Fibroblast of lung (primary cell): ENCODE data around the gene RPL7A. TPM values are rescaled to one million over a fixed set of nuclear protein-coding genes. Genes with fewer than 3 reads are reported as not detected.

Experiments used
- DNase-seq, 2 donors: peaks; one replicate each; pipeline versions ENCODE4 v3.0.0 to v3.0.0-alpha.2; 2010; ENCODE audit warnings: low read depth in 2 of 2
- H2AFZ ChIP-seq: 2 replicates; pipeline ENCODE4 v1.5.1; 2012; ENCODE audit warnings: low read length, control low read depth, inconsistent platforms
- H3K27ac ChIP-seq: 2 replicates; pipeline ENCODE4 v1.5.1; 2011; ENCODE audit warnings: low read length, control low read depth; ENCODE audit not compliant: insufficient read depth
- H3K27me3 ChIP-seq: 2 replicates; pipeline ENCODE4 v1.5.1; 2011; ENCODE audit warnings: mild to moderate bottlenecking, low read length; ENCODE audit not compliant: control insufficient read depth, insufficient read depth
- H3K36me3 ChIP-seq: 2 replicates; pipeline ENCODE4 v1.5.1; 2011; ENCODE audit warnings: low read length; ENCODE audit not compliant: control insufficient read depth, insufficient read depth
- H3K4me1 ChIP-seq: 2 replicates; pipeline ENCODE4 v1.5.1; 2011; ENCODE audit warnings: low read length; ENCODE audit not compliant: control insufficient read depth, insufficient read depth; ENCODE audit errors: extremely low read depth
- H3K4me2 ChIP-seq: 2 replicates; pipeline ENCODE4 v1.5.1; 2011; ENCODE audit warnings: low read length, control low read depth; ENCODE audit not compliant: insufficient read depth; ENCODE audit errors: extremely low read depth
- H3K4me3 ChIP-seq, 4 experiments: fragments of 200-600 bp in 1 of 4; sonication (generic) in 1 of 4; replicated peaks in 1 of 4; 2 replicates each; pipeline ENCODE4 v1.5.1; 2011 to 2016; ENCODE audit warnings: low read length in 4 of 4, low read depth in 3 of 4, mild to moderate bottlenecking in 3 of 4, control low read depth in 2 of 4, inconsistent platforms in 1 of 4, mixed read lengths in 1 of 4; ENCODE audit not compliant: insufficient read depth in 1 of 4; ENCODE audit errors: control extremely low read depth in 1 of 4
- H3K79me2 ChIP-seq: 2 replicates; pipeline ENCODE4 v1.5.1; 2012; ENCODE audit warnings: mild to moderate bottlenecking, low read length, inconsistent platforms; ENCODE audit not compliant: control insufficient read depth, insufficient read depth
- H3K9ac ChIP-seq: 2 replicates; pipeline ENCODE4 v1.5.1; 2011; ENCODE audit warnings: mild to moderate bottlenecking, low read length, control low read depth; ENCODE audit not compliant: insufficient read depth
- H3K9me3 ChIP-seq: 2 replicates; pipeline ENCODE4 v1.5.1; 2012; ENCODE audit warnings: low read depth, low read length; ENCODE audit not compliant: control insufficient read depth, insufficient read depth
- H4K20me1 ChIP-seq: 2 replicates; pipeline ENCODE4 v1.5.1; 2011; ENCODE audit warnings: low read length; ENCODE audit not compliant: control insufficient read depth, insufficient read depth; ENCODE audit errors: extremely low read depth
- CTCF ChIP-seq, 2 donors: IDR thresholded peaks in 1 of 2; conservative IDR thresholded peaks in 1 of 2; 1 replicate in 1 of 2; 2 replicates in 1 of 2; pipeline ENCODE4 v1.5.1; 2011 to 2012; ENCODE audit warnings: low read length in 2 of 2, control low read depth in 1 of 2, inconsistent platforms in 1 of 2, low read depth in 1 of 2, mild to moderate bottlenecking in 1 of 2
- EZH2 ChIP-seq: IDR thresholded peaks from 2 replicates; pipeline ENCODE4 v1.5.1; 2012; ENCODE audit warnings: low read length, control low read depth, mild to moderate bottlenecking; ENCODE audit errors: missing control alignments
- polyA plus RNA-seq, 2 donors: library from polyadenylated mRNA; depleted of rRNA in 1 of 2; stranded (reverse) in 1 of 2; unstranded in 1 of 2; fragments of >200 nt; gene quantifications; 2 replicates each; pipeline ENCODE4 v1.2.1, GENCODE V29; 2011 to 2012; ENCODE audit warnings: missing spikeins in 1 of 2
- total RNA-seq: library from RNA; depleted of rRNA; stranded (reverse); fragments of >200 nt; gene quantifications from 2 replicates; pipeline ENCODE4 v1.2.1, GENCODE V29; 2014

Gene RPL7A
- total and polyA plus RNA-seq, 2 donors (not counting 1 experiment from before 2014, with no cell fraction given) = 1,820 to 2,991 TPM

GRCh38 chr9:133339641-133340040 lies 8.4 kb upstream of the RPL7A start:
- H2AFZ ChIP-seq = no peak overlapping the region
- H3K79me2 ChIP-seq = peaks cover 11% of the 10 kb centered on the region
- no peaks in the 10 kb centered on the region for H3K9me3 ChIP-seq
- no peak overlapping the region for H3K4me2 ChIP-seq
- H3K36me3 ChIP-seq = peaks cover 31% of the 10 kb centered on the region
- H3K4me3 ChIP-seq = no peak overlapping the region
- no peaks in the 10 kb centered on the region for H3K27me3 ChIP-seq
- peaks cover 2% of the 10 kb centered on the region for H3K4me1 ChIP-seq
- no peak for TF ChIP-seq CTCF (conservative IDR thresholded peaks at IDR 0.05 in 1 of 2, IDR thresholded peaks at IDR 0.05 in 1 of 2; ENCODE audit: low read depth in 1 of 2, low read length in 2 of 2)
- no peak for TF ChIP-seq EZH2
- H3K9ac ChIP-seq = no peak overlapping the region
- H4K20me1 ChIP-seq = no peaks in the 10 kb centered on the region
- no peak for DNase-seq
- H3K27ac ChIP-seq = no peak overlapping the region

DNA sequence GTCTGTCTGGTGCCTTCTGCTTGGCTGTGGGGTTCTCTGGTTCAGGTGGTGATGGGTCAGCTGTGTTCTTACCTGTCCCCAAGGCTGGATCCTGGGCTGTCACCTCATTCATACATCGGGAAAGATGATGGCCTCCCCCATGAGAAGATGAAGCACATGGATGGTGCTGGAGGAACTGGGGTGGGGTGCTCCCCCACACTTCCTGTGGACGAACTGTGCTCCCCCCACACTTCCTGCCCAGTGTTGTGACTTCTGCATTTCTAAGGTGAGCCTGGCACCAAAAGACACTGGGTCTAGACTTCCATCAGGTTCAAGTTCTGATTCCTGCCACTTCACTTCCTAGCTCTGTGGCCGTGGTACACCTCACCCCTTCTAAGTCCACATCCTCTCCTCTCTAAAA lies 7.8 kb upstream of the RPL7A start:
- TF ChIP-seq CTCF (conservative IDR thresholded peaks at IDR 0.05 in 1 of 2, IDR thresholded peaks at IDR 0.05 in 1 of 2; ENCODE audit: low read depth in 1 of 2, low read length in 2 of 2) (no peak), EZH2 (no peak)
- H4K20me1 ChIP-seq = no peaks in the 10 kb centered on the region
- H3K4me3 ChIP-seq = no peak overlapping the region
- no peak overlapping the region for H3K27ac ChIP-seq
- no peaks in the 10 kb centered on the region for H3K27me3 ChIP-seq
- H3K79me2 ChIP-seq = peaks cover 5% of the 10 kb centered on the region
- H3K9ac ChIP-seq = no peak overlapping the region
- no peak overlapping the region for H3K4me2 ChIP-seq
- H2AFZ ChIP-seq = no peak overlapping the region
- no peak for DNase-seq
- H3K36me3 ChIP-seq = peaks cover 31% of the 10 kb centered on the region
- peaks cover 2% of the 10 kb centered on the region for H3K4me1 ChIP-seq
- H3K9me3 ChIP-seq = no peaks in the 10 kb centered on the region

GRCh38 chr9:133340916-133341315 lies 7.1 kb upstream of the RPL7A start:
- H3K27ac ChIP-seq = no peak overlapping the region
- H3K4me2 ChIP-seq = no peak overlapping the region
- H4K20me1 ChIP-seq = no peaks in the 10 kb centered on the region
- no peaks in the 10 kb centered on the region for H3K27me3 ChIP-seq
- H3K79me2 ChIP-seq = peaks cover 7% of the 10 kb centered on the region
- peaks cover 2% of the 10 kb centered on the region for H3K4me1 ChIP-seq
- H3K4me3 ChIP-seq = no peak overlapping the region
- DNase-seq = no peak
- H3K9ac ChIP-seq = no peak overlapping the region
- H2AFZ ChIP-seq = no peak overlapping the region
- TF ChIP-seq EZH2 (no peak), CTCF (conservative IDR thresholded peaks at IDR 0.05 in 1 of 2, IDR thresholded peaks at IDR 0.05 in 1 of 2; ENCODE audit: low read depth in 1 of 2, low read length in 2 of 2) (no peak)
- H3K36me3 ChIP-seq = peaks cover 33% of the 10 kb centered on the region
- no peaks in the 10 kb centered on the region for H3K9me3 ChIP-seq
